HPDE6-E6E7 (cell line): ENCODE measurements around the gene VAPA.
"Not testable (repeated sequence)": the region's sequence is repeated elsewhere in the genome, so short reads cannot be mapped to it uniquely, and the experiment has no call there.

Source experiments
- DNase-seq: peaks from one replicate; pipeline ENCODE4 v3.0.0; 2011; ENCODE audit warnings: missing footprints; ENCODE audit errors: extremely low spot score

Gene VAPA

DNA sequence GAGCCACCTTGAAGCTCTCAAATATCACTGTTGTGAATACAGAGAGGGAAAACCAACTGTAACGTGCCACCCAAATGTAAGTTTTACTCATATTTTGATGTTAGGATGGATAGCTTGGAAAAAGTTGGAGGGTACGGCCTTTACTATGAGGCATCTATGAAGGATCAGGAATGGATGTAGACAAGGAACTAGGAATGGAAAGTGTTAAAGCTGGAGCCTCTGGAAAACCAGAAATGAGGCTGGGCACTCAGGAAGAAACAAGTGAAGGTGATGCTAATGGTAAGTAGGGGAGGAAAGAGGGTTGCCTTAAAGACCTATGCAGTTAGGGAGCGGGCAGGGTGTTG is 27.8 kb upstream of the VAPA start:
- DNase-seq = no peak

DNA sequence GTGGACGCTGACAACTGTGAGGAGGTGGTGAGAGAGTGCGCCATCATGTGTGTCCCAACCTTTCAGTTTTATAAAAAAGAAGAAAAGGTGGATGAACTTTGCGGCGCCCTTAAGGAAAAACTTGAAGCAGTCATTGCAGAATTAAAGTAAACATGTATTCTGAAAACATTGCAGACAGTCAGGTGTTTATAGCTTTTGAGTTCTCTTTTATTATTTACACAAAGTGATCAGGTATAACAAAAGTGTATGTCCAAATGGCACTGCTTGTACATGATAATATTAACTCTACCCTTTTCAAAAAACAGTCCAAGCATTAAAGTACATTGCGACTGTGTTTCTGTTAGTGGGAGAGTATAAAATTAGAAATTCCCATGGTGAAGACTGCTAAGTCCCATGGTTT is 25.8 kb upstream of the VAPA start:
- no peak for DNase-seq

DNA sequence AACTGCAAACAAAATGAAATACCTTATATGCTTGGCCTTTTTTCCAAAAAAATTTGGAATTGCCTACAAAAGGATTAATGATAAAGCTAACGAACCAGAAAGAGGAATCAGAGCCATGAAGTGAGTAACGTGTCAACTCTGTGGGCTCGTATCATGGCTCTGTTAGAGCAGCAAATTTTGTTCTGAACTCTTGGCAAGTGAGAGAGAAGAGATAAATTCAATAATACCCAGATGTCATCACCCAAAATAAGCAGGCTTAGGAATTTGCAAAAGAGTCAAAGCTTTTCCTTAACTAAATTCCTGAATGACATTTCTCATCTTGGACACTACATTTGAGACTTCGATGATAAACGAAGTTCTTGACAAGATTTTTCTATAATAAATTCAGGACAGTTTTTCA is 23.6 kb upstream of the VAPA start:
- no peak for DNase-seq

DNA sequence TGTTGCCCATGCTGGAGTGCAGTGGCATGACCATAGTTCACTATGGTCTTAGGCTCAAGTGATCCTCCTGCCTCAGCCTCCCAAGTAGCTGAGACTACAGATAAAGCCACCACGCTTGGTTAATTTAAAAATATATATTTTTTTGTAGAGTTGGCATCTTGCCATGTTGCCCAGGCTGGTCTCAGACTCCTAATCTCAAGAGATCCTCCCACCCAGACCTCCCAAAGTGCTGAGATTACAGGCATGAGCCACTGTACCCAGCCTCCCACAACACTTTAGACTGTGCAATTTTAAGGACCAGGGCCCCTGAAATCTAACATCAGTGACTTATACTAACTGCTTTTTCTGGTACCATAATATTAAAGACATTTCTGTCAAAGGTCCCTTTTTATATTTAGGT is 22.9 kb upstream of the VAPA start:
- DNase-seq = no peak

DNA sequence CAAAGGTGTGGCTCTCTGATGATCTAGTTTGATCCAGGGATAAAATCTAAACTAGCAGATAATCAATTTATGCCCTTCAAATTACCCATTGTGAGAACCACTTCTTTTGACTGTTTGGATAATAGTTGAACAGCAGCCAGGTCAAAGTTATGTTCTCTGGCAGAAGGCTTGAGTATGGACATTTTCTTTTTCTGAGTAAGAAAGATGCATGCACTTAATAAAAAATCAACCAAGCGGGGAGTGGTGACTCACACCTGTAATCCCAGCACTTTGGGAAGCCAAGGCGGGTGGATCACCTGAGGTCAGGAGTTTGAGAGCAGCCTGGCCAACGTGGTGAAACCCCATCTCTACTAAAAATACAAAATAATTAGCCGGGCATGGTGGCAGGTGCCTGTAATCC is 22.3 kb upstream of the VAPA start:
- not testable (repeated sequence) for DNase-seq

DNA sequence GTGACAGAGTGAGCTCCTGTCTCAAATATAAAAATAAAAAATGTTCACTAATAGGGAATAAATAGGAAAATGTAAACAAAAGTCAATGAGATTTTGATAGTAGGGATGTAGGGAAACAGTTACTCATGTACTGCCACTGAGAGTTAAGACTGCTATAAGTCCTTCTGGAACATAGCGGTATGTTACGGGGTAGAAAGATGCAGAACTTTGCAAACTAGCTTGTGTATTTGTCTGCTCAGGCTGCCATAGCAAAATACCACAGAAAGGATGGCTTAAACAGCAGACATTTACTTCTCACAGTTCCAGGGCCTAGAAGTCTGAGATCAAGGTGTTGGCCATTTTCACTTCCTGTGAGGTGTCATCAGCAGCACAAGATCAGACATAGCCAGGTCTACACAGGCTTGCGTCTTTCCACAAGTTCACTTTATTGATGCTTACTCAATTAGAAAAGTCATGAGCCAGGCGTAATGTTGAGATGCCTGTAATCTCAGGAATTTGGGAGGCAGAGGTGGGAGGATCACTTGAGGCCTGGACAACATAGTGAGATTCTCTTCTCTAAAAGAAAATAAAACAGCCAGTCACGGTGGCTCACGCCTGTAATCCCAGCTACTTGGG is 19.3 kb upstream of the VAPA start:
- DNase-seq = no peak

DNA sequence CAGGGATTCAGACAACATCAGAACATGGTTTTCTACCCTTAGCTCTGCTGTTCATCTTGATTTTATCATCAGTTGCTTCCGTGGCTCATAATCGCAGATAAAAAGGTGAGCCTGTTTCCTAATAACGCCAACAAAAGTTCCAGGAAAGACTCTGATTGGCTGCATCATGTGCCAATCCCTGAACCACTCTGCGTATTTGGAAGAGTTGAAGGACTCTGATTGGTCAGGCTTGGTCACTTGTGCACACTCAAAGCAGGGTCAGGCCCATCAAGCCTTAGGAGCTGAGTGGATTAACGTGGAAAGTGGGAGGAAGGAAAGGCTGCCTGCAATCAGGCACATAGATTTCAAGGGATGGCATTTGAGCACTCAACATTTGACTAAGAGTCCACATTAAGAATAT is 16.7 kb upstream of the VAPA start:
- DNase-seq = no peak

DNA sequence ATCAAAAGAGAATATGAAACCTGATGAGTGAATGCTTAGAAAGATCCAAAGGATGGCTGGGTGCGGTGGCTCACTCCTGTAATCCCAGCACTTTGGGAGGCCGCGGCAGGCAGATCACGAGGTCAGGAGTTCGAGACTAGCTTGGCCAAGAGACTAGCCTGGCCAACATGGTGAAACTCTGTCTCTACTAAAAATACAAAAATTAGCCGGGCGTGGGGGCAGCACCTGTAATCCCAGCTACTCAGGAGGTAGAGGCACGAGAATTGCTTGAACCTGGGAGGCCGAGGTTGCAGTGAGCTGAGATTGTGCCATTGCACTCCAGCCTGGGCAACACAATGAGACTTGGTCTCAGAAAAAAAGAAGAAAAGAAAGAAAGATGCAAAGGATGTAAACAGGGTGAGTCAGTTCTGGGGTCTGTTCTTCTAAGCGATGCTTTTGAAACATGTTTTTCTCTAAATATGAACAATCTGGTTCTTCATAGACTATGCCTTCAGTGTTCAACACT is 16.0 kb upstream of the VAPA start:
- not testable (repeated sequence) for DNase-seq

DNA sequence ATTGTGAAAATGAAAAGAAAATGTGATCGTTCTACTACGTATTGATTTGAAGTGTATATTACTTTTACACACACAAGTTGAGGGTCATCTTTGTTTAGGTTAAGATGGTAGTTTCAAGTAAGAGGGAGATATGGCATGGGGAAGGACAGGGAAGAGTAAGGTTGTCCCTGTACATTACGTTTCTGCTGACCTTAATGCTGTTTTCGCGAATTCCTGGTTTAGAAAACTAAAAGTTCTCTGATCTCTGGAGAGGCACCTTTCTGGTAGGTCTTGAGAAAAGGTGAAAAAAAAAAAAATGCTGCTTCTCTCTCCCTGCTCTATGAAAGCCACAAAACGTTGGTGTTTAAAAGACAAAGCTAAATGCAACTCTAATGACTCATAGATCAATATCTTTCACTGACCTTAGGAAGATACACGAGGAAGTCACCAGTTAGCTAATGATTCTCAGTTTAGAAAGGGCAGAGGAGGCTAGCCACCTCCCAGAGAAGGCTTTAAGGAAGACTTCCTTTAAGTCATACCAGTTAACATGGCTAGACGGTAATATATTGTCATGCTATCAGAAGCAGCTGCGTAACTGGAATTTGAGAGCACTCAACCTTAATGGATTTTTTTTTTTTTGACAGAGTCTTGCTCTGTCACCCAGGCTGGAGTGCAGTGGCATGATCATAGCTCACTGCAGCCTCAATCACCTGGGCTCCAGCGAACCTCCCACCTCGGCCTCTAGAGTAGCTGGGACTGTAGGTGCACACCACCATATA is 14.8 kb upstream of the VAPA start:
- no peak for DNase-seq

DNA sequence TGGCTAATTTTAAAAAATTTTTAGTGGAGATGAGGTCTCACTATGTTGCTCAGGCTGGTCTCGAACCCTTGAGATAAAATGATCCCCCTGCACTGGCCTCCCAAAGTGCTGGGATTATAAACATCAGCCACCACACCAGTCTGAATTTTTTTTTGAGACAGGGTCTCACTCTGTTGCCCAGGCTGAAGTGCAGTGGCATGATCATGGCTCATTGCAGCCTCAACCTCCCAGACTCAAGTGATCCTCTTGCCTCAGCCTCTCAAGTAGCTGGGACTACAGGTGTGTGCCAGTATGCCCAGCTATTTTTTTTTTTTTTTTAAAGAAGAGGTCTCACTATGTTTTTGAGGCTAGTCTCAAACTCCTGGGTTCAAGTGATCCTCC is 14.3 kb upstream of the VAPA start:
- not testable (repeated sequence) for DNase-seq

DNA sequence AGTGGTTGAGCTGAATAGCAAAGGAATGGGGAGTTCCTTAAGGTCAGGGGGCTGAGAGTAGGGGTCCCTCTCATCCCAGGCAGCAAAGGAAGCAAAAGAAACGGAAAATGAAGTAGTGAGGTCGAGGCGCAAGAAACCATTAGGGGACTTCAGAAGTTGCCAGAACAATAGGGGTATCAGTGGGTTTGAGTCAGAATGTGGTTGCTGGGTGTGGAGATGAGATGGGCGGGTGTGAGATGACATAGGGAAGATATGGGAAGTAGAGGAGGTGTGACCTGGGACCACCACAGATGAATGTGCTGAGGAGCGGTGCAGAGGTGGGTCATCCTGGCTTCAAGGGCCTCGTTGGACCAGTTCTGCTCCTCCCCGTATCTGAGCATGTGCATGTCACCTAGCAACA is 13.1 kb upstream of the VAPA start:
- DNase-seq = no peak

DNA sequence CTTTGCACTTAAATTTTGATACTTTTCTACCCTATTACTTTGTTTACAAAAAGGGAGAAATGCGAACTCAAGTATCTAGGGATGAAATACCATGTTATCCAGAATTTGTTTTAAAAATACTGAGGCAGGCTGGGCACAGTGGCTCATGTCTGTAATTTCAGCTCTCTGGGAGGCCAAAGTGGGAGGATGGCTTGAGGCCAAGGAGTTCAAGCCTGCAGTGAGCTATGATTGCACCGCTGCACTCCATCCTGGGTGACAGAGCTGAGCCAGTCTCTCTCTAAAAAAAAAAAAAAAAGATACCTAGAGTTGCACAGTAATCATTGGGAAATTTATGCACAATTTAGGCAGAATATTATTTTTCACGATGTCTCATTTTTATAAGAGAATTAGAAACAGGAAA is 12.4 kb upstream of the VAPA start:
- no peak for DNase-seq

DNA sequence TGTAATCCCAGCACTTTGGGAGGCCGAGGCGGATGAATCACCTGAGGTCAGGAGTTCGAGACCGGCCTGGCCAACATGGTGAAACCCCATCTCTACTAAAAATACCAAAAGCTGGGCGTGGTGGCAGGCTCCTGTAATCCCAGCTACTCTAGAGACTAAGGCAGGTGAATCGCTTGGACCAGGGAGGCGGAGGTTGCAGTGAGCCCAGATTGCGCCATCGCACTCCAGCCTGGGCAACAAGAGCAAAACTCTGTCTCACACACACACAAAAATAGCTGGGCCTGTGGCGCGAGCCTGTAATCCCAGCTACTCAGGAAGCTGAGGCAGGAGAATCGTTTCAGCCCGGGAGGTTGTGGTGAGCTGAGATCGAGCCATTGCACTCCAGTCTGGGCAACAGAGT is 11.6 kb upstream of the VAPA start:
- DNase-seq = not testable (repeated sequence)

DNA sequence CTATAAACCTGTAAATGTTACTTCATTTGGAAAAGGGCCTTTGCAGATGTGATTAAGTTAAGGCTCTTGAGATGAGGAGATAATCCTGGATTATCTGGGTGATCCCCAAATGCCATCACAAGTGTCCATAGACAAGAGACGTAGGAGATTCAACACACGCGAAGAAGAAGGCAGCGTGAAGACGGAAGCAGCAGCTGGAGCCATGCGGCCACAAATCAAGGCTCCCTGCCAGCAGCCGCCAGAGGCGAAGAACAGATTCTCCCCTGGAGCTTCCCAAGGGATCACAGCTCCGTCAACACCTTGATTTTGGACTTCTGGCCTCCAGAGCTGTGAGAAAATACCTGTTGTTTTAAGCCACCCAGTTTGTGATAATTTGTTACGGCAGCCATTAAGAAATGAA is 11.0 kb upstream of the VAPA start:
- no peak for DNase-seq

DNA sequence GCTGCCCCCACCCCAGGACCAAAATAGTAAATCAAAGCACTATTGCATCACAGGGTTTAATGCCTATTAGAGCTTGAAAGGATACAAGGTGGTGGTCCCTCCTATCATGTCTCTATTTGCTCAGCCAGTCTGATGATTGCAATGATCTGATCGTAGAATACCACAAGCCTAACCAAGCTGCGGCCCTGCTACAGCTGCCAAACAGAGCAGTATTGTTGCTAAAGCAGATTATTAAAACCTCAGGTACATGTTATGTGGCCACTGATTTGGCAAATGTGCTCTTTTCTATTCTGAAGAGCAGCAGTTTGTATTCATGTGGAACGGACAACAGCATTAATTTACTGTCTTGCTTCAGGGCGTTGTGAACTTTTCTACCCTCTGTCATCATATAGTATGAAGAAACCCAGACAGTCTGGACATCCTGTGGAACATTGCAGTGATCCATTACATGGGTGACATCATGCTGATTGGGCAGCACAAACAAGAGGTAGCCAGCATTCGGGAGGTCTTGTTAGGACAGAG is 8.4 kb upstream of the VAPA start:
- DNase-seq = no peak

DNA sequence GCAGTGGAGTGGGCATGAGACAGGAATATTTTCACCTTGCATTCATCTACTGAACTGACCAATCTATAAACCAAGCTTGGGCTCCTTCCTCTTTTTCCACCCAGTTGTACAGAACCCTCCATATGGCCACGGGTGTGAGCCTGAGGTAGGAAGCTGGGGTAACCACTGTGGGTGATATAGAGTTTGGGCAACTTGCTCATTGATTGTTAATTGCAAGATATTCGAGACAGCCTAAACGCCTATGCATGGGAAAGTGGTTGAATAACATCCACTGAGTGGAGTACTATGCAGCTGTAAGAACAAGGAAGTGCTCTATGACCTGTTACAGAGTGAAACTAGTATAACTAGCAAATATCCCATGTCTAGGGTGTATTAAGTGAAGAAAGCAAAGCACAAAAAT is 7.3 kb upstream of the VAPA start:
- DNase-seq = no peak

DNA sequence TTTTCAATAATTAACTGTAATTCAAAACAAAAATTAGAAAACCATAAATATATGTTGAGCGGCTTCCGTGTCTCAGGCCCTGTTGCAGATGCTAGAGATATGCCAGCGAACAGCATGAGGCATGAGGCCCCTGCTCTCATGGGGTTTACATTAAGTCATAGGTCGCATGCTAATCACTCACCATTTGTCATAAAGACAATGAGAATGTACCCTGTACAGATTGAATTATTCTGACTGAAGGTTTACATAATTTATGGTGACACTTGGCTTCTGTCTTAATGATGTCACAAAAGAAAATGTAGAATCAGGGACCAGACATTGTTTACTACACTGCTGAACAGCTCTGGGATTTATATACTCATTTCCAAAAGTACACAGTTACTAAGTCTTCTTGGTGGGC is 5.9 kb upstream of the VAPA start:
- no peak for DNase-seq

DNA sequence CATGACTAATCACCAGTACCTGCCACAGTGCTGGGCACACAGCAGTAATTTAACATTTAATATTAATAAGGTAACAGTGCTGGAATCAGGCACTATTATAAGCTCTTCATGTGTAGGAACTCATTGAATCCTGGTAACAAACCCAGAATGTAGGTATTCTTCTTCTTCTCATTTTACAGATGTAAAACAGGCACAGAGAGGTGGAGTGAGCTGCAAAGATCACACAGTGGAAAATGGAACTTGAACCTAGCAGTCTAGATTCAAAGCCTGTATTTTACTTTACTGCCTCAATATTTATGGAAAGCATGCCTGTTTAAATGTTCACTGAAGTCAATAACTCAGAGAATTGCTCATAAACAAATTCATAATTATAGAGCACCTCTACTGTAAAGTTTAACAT is 3.7 kb upstream of the VAPA start:
- DNase-seq = no peak

DNA sequence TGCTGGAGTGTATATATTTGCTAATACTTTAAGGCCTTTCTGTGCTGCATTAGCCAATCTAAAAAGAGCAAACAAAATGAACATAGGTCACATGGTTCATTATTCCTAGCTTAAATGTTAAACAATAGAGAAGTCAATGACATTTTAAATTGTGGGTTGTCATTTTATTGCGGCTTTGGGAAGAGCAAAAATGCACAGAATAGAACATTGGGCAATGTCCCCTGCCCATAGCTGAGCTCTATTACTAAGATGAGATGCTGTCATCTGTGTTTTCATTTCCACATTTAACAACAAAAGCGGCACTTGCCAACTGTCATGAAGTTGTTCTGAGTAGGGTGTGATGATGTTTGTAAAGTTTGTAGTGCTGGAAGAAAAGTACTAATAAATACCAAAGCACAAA is 3.2 kb upstream of the VAPA start:
- DNase-seq = no peak

DNA sequence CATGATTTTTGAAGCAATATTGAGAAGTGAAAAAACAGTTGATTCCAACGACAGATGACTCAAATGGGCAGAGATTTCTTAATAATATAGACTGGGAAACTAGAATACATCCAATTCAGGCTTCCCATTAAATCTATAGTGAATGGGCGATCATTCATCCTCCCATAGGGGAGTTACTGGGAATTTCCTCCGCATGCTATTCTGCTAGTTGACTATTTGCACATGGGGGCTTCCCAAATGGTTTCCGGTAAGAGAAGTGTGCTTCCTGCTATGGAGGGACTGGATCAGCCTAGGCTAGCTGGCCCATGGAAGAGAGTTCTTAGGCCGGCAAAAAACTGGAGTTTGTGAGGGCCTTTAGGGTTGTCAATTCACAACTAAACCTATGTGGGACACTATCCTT is 2.6 kb upstream of the VAPA start:
- no peak for DNase-seq

DNA sequence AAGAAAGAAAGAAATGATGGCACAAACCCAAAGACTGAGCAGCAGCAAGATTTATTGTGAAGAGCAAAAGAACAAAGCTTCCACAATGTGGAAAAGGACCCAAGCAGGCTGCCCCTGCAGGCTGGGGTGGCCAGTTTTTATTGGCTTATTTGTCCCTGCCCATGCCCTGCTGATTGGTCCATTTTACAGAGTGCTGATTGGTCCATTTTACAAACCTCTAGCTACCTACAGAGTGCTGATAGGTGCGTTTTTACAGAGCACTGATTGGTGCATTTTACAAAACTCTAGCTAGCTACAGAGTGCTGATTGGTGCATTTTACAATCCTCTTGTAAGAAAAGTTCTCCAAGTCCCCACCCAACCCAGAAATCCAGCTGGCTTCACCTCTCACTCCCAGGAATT is 1.5 kb upstream of the VAPA start:
- DNase-seq = not testable (repeated sequence)

DNA sequence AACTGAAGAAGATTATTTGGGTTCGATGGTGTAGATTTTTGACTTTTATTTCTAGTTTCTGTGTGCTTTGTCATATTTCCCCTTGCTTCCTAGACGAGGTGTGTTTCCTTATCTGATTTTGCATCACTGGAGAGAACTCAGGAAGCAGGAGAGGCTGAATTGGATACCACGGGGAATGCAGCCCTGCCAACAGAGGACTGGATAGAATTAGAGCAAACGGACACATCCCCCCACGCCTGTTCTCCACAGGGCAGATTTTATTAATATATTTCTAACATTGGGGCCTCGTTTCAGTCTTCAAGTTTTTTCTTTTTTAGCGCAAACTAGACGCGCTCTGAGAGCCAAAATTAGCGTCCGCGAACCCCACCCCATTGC is 678 bp upstream of the VAPA start:
- DNase-seq = no peak

DNA sequence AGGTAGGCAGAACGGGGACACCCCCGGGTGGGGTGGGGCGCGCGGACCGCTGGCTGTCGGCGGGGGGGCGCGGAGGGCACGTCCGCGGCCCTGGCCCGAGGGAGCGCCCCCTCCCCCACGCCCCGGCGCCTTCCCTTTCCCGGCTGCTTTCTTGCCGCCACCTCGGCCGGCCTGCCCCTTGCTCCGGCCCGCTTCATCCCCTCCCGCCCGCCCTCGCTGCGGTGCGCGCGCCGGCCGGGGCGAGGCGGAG is 443 bp downstream of the VAPA start:
- DNase-seq = no peak
